OCI-LY3 (cell line): ENCODE measurements around the gene CTNND2.

Source experiments
- H2AFZ ChIP-seq: fragments of 200-600, 300-600 bp; shearing (Covaris generic); 2 replicates; pipeline ENCODE4 v1.6.0; 2014; ENCODE audit warnings: antibody characterized with exemption, low read depth, low read length
- H3K27ac ChIP-seq: fragments of 200-600, 300-600 bp; sonication (generic); 2 replicates; pipeline ENCODE4 v1.5.1; 2014; ENCODE audit warnings: mild to moderate bottlenecking, low read length, moderate library complexity, mixed read lengths
- H3K27me3 ChIP-seq: fragments of 200-600, 300-600 bp; sonication (generic); 2 replicates; pipeline ENCODE4 v1.6.1; 2014; ENCODE audit warnings: low read depth, low read length, mixed read lengths
- H3K36me3 ChIP-seq: fragments of 200-600, 300-600 bp; sonication (generic); replicated peaks from 2 replicates; pipeline ENCODE3; 2014; ENCODE audit warnings: low read depth, low read length, mixed read lengths
- H3K4me1 ChIP-seq: fragments of 300-600, 200-600 bp; sonication (generic); 2 replicates; pipeline ENCODE4 v1.6.1; 2014; ENCODE audit warnings: low read length, mixed read lengths
- H3K4me2 ChIP-seq: fragments of 200-600, 300-600 bp; sonication (generic); 2 replicates; pipeline ENCODE4 v1.6.1; 2014; ENCODE audit warnings: low read length, mixed read lengths
- H3K4me3 ChIP-seq: fragments of 300-600, 200-600 bp; sonication (generic); 2 replicates; pipeline ENCODE4 v1.5.1; 2014; ENCODE audit warnings: antibody characterized with exemption, mild to moderate bottlenecking, low read length, moderate library complexity
- H3K79me2 ChIP-seq: fragments of 300-600, 200-600 bp; shearing (Covaris generic); 2 replicates; pipeline ENCODE4 v1.6.1; 2014; ENCODE audit warnings: mild to moderate bottlenecking, low read length, mixed read lengths
- H3K9ac ChIP-seq: fragments of 300-600, 200-600 bp; shearing (Covaris generic); 2 replicates; pipeline ENCODE4 v1.6.0; 2014; ENCODE audit warnings: mild to moderate bottlenecking, low read length, moderate library complexity
- H3K9me3 ChIP-seq: fragments of 200-600, 300-600 bp; shearing (Covaris generic); 2 replicates; pipeline ENCODE4 v1.6.1; 2014; ENCODE audit warnings: low read length, mixed read lengths; ENCODE audit not compliant: insufficient read depth
- H4K20me1 ChIP-seq: fragments of 200-600, 300-600 bp; sonication (generic); 2 replicates; pipeline ENCODE4 v1.6.1; 2016; ENCODE audit warnings: low read length, mixed read lengths; ENCODE audit not compliant: insufficient read depth
- CTCF ChIP-seq: fragments of 200-600, 300-600 bp; sonication (generic); IDR thresholded peaks from 2 replicates; pipeline ENCODE4 v1.5.1; 2014; ENCODE audit warnings: antibody characterized with exemption, low read length, low read depth
- EZH2phosphoT487 ChIP-seq: fragments of 200-600 bp; shearing (Covaris generic); IDR thresholded peaks from 2 replicates; pipeline ENCODE4 v1.6.1; 2018; ENCODE audit warnings: antibody characterized with exemption, mixed run types, low read depth

The CTNND2 gene

DNA sequence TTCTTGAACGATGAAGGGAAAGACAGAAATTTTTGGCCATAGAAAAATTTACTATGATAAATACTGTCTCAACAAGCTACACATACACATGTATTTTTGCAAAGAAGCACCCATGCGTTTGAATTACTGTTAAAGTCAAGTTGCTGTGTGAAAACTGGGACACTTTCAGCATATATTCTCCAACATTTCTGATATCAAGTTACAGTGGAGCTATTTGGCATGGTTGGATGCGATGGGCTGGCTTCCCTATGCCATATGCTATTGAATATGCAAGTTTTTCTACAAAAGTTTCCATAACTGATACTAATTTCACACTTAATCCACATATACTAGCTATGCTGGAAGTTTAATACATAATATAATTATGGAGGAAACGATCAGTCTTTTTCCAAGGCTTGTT, 381.4 kb downstream of the CTNND2 start:
- TF ChIP-seq EZH2phosphoT487 (no peak), CTCF (no peak)
- Histone ChIP-seq H4K20me1 (no peaks in the 10 kb centered on the region), H3K4me3 (no peak overlapping the region), H2AFZ (no peak overlapping the region), H3K9ac (no peak overlapping the region), H3K27ac (no peak overlapping the region), H3K4me1 (no peaks in the 10 kb centered on the region), H3K79me2 (no peaks in the 10 kb centered on the region), H3K27me3 (no peaks in the 10 kb centered on the region), H3K9me3 (no peaks in the 10 kb centered on the region), H3K4me2 (no peak overlapping the region), H3K36me3 (no peaks in the 10 kb centered on the region)

- H4K20me1 ChIP-seq, result no peaks in the 10 kb centered on the region
- H3K36me3 ChIP-seq, result no peaks in the 10 kb centered on the region
Measured at GRCh38 chr5:11520241-11520930, 383.9 kb downstream of the CTNND2 start.

GRCh38 chr5:11519236-11519635, 385.0 kb downstream of the CTNND2 start:
- Histone ChIP-seq H2AFZ (no peak overlapping the region), H3K27me3 (no peaks in the 10 kb centered on the region), H4K20me1 (no peaks in the 10 kb centered on the region), H3K36me3 (no peaks in the 10 kb centered on the region), H3K9ac (no peak overlapping the region), H3K27ac (no peak overlapping the region), H3K9me3 (no peaks in the 10 kb centered on the region), H3K79me2 (no peaks in the 10 kb centered on the region), H3K4me2 (no peak overlapping the region), H3K4me1 (no peaks in the 10 kb centered on the region), H3K4me3 (no peak overlapping the region)
- TF ChIP-seq EZH2phosphoT487 (no peak), CTCF (no peak)

More at GRCh38 chr5:11520241-11520930, 383.9 kb downstream of the CTNND2 start:
- no peaks in the 10 kb centered on the region for H3K9me3 ChIP-seq
- no peak overlapping the region for H3K27ac ChIP-seq
- H3K4me1 ChIP-seq, result no peaks in the 10 kb centered on the region
- no peak overlapping the region for H3K4me2 ChIP-seq
- H3K9ac ChIP-seq, result no peak overlapping the region
- no peaks in the 10 kb centered on the region for H3K79me2 ChIP-seq
- no peak overlapping the region for H2AFZ ChIP-seq
- no peaks in the 10 kb centered on the region for H3K27me3 ChIP-seq
- no peak overlapping the region for H3K4me3 ChIP-seq
- TF ChIP-seq EZH2phosphoT487 (no peak), CTCF (no peak)

DNA sequence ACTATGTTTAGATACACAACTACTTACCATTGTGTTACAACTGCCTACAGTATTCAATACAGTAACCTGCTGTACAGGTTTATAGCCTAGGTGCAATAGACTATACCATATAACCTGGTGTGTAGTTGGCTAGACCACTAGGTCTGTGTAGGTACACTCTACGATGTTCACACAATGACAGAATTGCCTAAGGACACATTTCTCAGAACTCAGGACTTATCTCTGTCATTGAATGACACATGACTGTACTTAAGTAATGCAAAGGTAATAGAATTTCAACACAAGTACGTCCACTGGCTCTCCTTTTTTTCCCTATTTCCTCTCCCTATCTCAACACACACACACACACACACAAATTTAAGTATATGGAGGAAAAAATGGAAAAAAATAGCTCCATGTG, 385.6 kb downstream of the CTNND2 start:
- H3K4me3 ChIP-seq, result no peak overlapping the region
- H2AFZ ChIP-seq, result no peak overlapping the region
- no peak overlapping the region for H3K9ac ChIP-seq
- H4K20me1 ChIP-seq, result no peaks in the 10 kb centered on the region
- no peaks in the 10 kb centered on the region for H3K4me1 ChIP-seq
- no peaks in the 10 kb centered on the region for H3K79me2 ChIP-seq
- no peaks in the 10 kb centered on the region for H3K27me3 ChIP-seq
- no peaks in the 10 kb centered on the region for H3K9me3 ChIP-seq
- no peak overlapping the region for H3K27ac ChIP-seq
- no peak overlapping the region for H3K4me2 ChIP-seq
- H3K36me3 ChIP-seq, result no peaks in the 10 kb centered on the region
- no peak for TF ChIP-seq CTCF
- TF ChIP-seq EZH2phosphoT487, result no peak
